Spinal cord (tissue), 10 donors: ENCODE results near the gene HS3ST2. TPM values are rescaled to one million over a fixed set of nuclear protein-coding genes. Genes with fewer than 3 reads are reported as not detected.

Source experiments
- DNase-seq, 6 donors: peaks; one replicate each; pipeline versions ENCODE4 v3.0.0 to v3.0.0-alpha.2; 2013 to 2015; ENCODE audit warnings: low spot score in 6 of 6, low read depth in 4 of 6
- H3K27ac ChIP-seq: one replicate; pipeline ENCODE4 v1.5.1; 2013; ENCODE audit warnings: low read depth, low read length, control low read depth
- H3K27me3 ChIP-seq: one replicate; pipeline ENCODE4 v1.6.1; 2013; ENCODE audit warnings: low read length; ENCODE audit not compliant: control insufficient read depth, insufficient read depth
- H3K36me3 ChIP-seq: one replicate; pipeline ENCODE4 v1.6.1; 2013; ENCODE audit warnings: low read length; ENCODE audit not compliant: control insufficient read depth, insufficient read depth
- H3K4me1 ChIP-seq: one replicate; pipeline ENCODE4 v1.6.1; 2013; ENCODE audit warnings: low read length; ENCODE audit not compliant: control insufficient read depth, insufficient read depth
- H3K4me3 ChIP-seq: one replicate; pipeline ENCODE4 v1.5.1; 2013; ENCODE audit warnings: low read depth, low read length, control low read depth
- H3K9me3 ChIP-seq: one replicate; pipeline ENCODE4 v1.6.1; 2013; ENCODE audit warnings: low read length; ENCODE audit not compliant: control insufficient read depth, insufficient read depth
- WGBS: methylation state at CpG from one replicate; pipeline ENCODE4 v1.1.5; 2013; ENCODE audit warnings: missing lambda C conversion rate; ENCODE audit not compliant: insufficient coverage; 5-methylcytosine and 5-hydroxymethylcytosine counted together
- polyA plus RNA-seq, 2 donors: library from polyadenylated mRNA; unstranded; fragments of 120-200 nt; gene quantifications; one replicate each; pipeline ENCODE4 v1.2.1, GENCODE V29; 2013; ENCODE audit not compliant: insufficient read length in 2 of 2
- total RNA-seq, 2 donors: library from RNA; depleted of rRNA in 1 of 2; stranded (reverse); fragments of 120-200 nt in 1 of 2; fragments of >200 nt in 1 of 2; gene quantifications; one replicate each; pipeline versions ENCODE4 v1.2.3 to v1.2.4, GENCODE V29; 2013 to 2014
- donor health status: healthy.

Gene HS3ST2
- total and polyA plus RNA-seq, 4 donors = 1.2 to 16.6 (median 12.3) TPM

- no CpG with 5 or more reads among the region's 2 CpGs for WGBS
- H3K27ac ChIP-seq = no peak overlapping the region
- no peaks in the 10 kb centered on the region for H3K27me3 ChIP-seq
These were observed 29.9 kb downstream of the HS3ST2 start for GRCh38 chr16:22843856-22844255.

GRCh38 chr16:22844416-22844815 lies 30.5 kb downstream of the HS3ST2 start:
- H3K27me3 ChIP-seq = no peaks in the 10 kb centered on the region
- H3K9me3 ChIP-seq = no peaks in the 10 kb centered on the region
- WGBS = 100% methylated on average over 2 of the region's 3 CpGs
- DNase-seq = no peak
- no peaks in the 10 kb centered on the region for H3K36me3 ChIP-seq
- no peaks in the 10 kb centered on the region for H3K4me1 ChIP-seq
- no peak overlapping the region for H3K27ac ChIP-seq
- H3K4me3 ChIP-seq = no peak overlapping the region

More at GRCh38 chr16:22843856-22844255, 29.9 kb downstream of the HS3ST2 start:
- H3K36me3 ChIP-seq = no peaks in the 10 kb centered on the region
- no peaks in the 10 kb centered on the region for H3K4me1 ChIP-seq
- DNase-seq = no peak
- no peaks in the 10 kb centered on the region for H3K9me3 ChIP-seq
- H3K4me3 ChIP-seq = no peak overlapping the region

- H3K27me3 ChIP-seq = no peaks in the 10 kb centered on the region
- H3K4me1 ChIP-seq = no peaks in the 10 kb centered on the region
- no CpG with 5 or more reads among the region's 3 CpGs for WGBS
- H3K27ac ChIP-seq = no peak overlapping the region
- H3K4me3 ChIP-seq = no peak overlapping the region
- H3K9me3 ChIP-seq = no peaks in the 10 kb centered on the region
- H3K36me3 ChIP-seq = no peaks in the 10 kb centered on the region
- no peak for DNase-seq
These were observed 33.1 kb downstream of the HS3ST2 start for GRCh38 chr16:22847100-22847499.

GRCh38 chr16:22847690-22848089 lies 33.7 kb downstream of the HS3ST2 start:
- 94% methylated on average over 2 of the region's 2 CpGs for WGBS
- Histone ChIP-seq H3K27me3 (no peaks in the 10 kb centered on the region), H3K4me1 (no peaks in the 10 kb centered on the region), H3K36me3 (no peaks in the 10 kb centered on the region), H3K9me3 (no peaks in the 10 kb centered on the region), H3K4me3 (no peak overlapping the region), H3K27ac (no peak overlapping the region)
- DNase-seq = no peak

GRCh38 chr16:22848451-22848850 lies 34.5 kb downstream of the HS3ST2 start:
- no peak overlapping the region for H3K4me3 ChIP-seq
- H3K4me1 ChIP-seq = no peaks in the 10 kb centered on the region
- H3K36me3 ChIP-seq = no peaks in the 10 kb centered on the region
- WGBS = 51% methylated on average over 3 of the region's 4 CpGs
- H3K27ac ChIP-seq = no peak overlapping the region
- H3K27me3 ChIP-seq = no peaks in the 10 kb centered on the region
- no peaks in the 10 kb centered on the region for H3K9me3 ChIP-seq
- DNase-seq = peak in 1 of 6 donors; percentile 50

GRCh38 chr16:22849517-22849916 lies 35.6 kb downstream of the HS3ST2 start:
- no CpG with 5 or more reads among the region's 2 CpGs for WGBS
- DNase-seq = no peak
- no peak overlapping the region for H3K4me3 ChIP-seq
- no peaks in the 10 kb centered on the region for H3K36me3 ChIP-seq
- H3K27ac ChIP-seq = no peak overlapping the region
- no peaks in the 10 kb centered on the region for H3K4me1 ChIP-seq
- no peaks in the 10 kb centered on the region for H3K27me3 ChIP-seq
- no peaks in the 10 kb centered on the region for H3K9me3 ChIP-seq

GRCh38 chr16:22855231-22855630 lies 41.3 kb downstream of the HS3ST2 start:
- 80% methylated on average over 2 of the region's 2 CpGs for WGBS
- Histone ChIP-seq H3K4me1 (no peaks in the 10 kb centered on the region), H3K27me3 (no peaks in the 10 kb centered on the region), H3K9me3 (no peaks in the 10 kb centered on the region), H3K36me3 (no peaks in the 10 kb centered on the region), H3K27ac (no peak overlapping the region), H3K4me3 (no peak overlapping the region)
- no peak for DNase-seq

GRCh38 chr16:22857296-22858025 lies 43.5 kb downstream of the HS3ST2 start:
- Histone ChIP-seq H3K27ac (no peak overlapping the region), H3K36me3 (no peaks in the 10 kb centered on the region), H3K27me3 (no peaks in the 10 kb centered on the region), H3K4me3 (no peak overlapping the region), H3K9me3 (no peaks in the 10 kb centered on the region), H3K4me1 (no peaks in the 10 kb centered on the region)
- peak in 3 of 6 donors; percentile 8 to 88 (median 46) for DNase-seq
- 92% methylated on average over 2 of the region's 12 CpGs for WGBS

GRCh38 chr16:22859925-22860324 lies 46.0 kb downstream of the HS3ST2 start:
- no peak overlapping the region for H3K4me3 ChIP-seq
- no peaks in the 10 kb centered on the region for H3K36me3 ChIP-seq
- no peak for DNase-seq
- no peak overlapping the region for H3K27ac ChIP-seq
- H3K27me3 ChIP-seq = no peaks in the 10 kb centered on the region
- H3K4me1 ChIP-seq = no peaks in the 10 kb centered on the region
- no peaks in the 10 kb centered on the region for H3K9me3 ChIP-seq
- 60% methylated on average over 1 of the region's 4 CpGs for whole genome bisulfite sequencing

GRCh38 chr16:22861580-22861979 lies 47.6 kb downstream of the HS3ST2 start:
- no peaks in the 10 kb centered on the region for H3K4me1 ChIP-seq
- 91% methylated on average over 3 of the region's 3 CpGs for WGBS

More at GRCh38 chr16:22861580-22861979, 47.6 kb downstream of the HS3ST2 start:
- DNase-seq = no peak
- no peaks in the 10 kb centered on the region for H3K36me3 ChIP-seq
- no peaks in the 10 kb centered on the region for H3K9me3 ChIP-seq
- H3K27me3 ChIP-seq = no peaks in the 10 kb centered on the region
- no peak overlapping the region for H3K27ac ChIP-seq
- no peak overlapping the region for H3K4me3 ChIP-seq
